ENCODE results near the gene NUDT19.
"Not testable (repeated sequence)": the region's sequence is repeated elsewhere in the genome, so short reads cannot be mapped to it uniquely, and the experiment has no call there.

The NUDT19 gene

GRCh38 chr19:32691291-32691951, at the start of gene NUDT19:
TSS of gene NUDT19 (plus strand) at chr19:32691821. CDS start at chr19:32691961, 140 bp downstream.
- DNase-seq: peak; percentile 57

- no peak for DNase-seq
Measured at GRCh38 chr19:32642771-32643170, 48.9 kb upstream of the NUDT19 start.

GRCh38 chr19:32646556-32646955, 45.1 kb upstream of the NUDT19 start:
- DNase-seq: no peak

- DNase-seq: no peak
Measured at GRCh38 chr19:32647361-32647760, 44.3 kb upstream of the NUDT19 start.

- no peak for DNase-seq
Measured at GRCh38 chr19:32649751-32650150, 41.9 kb upstream of the NUDT19 start.

GRCh38 chr19:32650671-32651070, 41.0 kb upstream of the NUDT19 start:
- no peak for DNase-seq

- no peak for DNase-seq
Measured at GRCh38 chr19:32651729-32652140, 39.9 kb upstream of the NUDT19 start.

GRCh38 chr19:32652331-32652730, 39.3 kb upstream of the NUDT19 start:
- not testable (repeated sequence) for DNase-seq

- DNase-seq: no peak
Measured at GRCh38 chr19:32652894-32653598, 38.6 kb upstream of the NUDT19 start.

- DNase-seq: no peak
Measured at GRCh38 chr19:32653599-32653915, 38.1 kb upstream of the NUDT19 start.

- DNase-seq: not testable (repeated sequence)
Measured at GRCh38 chr19:32656379-32656778, 35.2 kb upstream of the NUDT19 start.

GRCh38 chr19:32658075-32658474, 33.5 kb upstream of the NUDT19 start:
- DNase-seq: no peak

- no peak for DNase-seq
Measured at GRCh38 chr19:32658527-32658926, 33.1 kb upstream of the NUDT19 start.

- DNase-seq: no peak
Measured at GRCh38 chr19:32661318-32661717, 30.3 kb upstream of the NUDT19 start.

- no peak for DNase-seq
Measured at GRCh38 chr19:32662186-32662585, 29.4 kb upstream of the NUDT19 start.

- no peak for DNase-seq
Measured at GRCh38 chr19:32666084-32666483, 25.5 kb upstream of the NUDT19 start.

- DNase-seq: no peak
Measured at GRCh38 chr19:32669310-32669709, 22.3 kb upstream of the NUDT19 start.

GRCh38 chr19:32671883-32672593, 19.6 kb upstream of the NUDT19 start:
- no peak for DNase-seq

GRCh38 chr19:32672841-32673240, 18.8 kb upstream of the NUDT19 start:
- DNase-seq: no peak

- no peak for DNase-seq
Measured at GRCh38 chr19:32673573-32673972, 18.0 kb upstream of the NUDT19 start.

- DNase-seq: no peak
Measured at GRCh38 chr19:32674153-32674930, 17.3 kb upstream of the NUDT19 start.

- peak; percentile 94 for DNase-seq
Measured at GRCh38 chr19:32674931-32675719, 16.5 kb upstream of the NUDT19 start, which contains the start of gene ANKRD27. TSS of gene ANKRD27 (minus strand) at chr19:32675180. CDS start at chr19:32659015, 16,165 bp downstream.
